GM21786 (cell line): ENCODE measurements around the gene CAMK4.
"Not testable (repeated sequence)": the region's sequence is repeated elsewhere in the genome, so short reads cannot be mapped to it uniquely, and the experiment has no call there.

ENCODE experiments used
- ATAC-seq: cut with Tn5 transposase; IDR thresholded peaks from one replicate; pipeline ENCODE4 v1.9.1; 2021; ENCODE audit not compliant: unreplicated experiment

CAMK4 gene

GRCh38 chr5:111375645-111376044, 151.5 kb downstream of the CAMK4 start:
- ATAC-seq = no peak

- ATAC-seq = no peak
Measured at GRCh38 chr5:111377306-111377705, 153.1 kb downstream of the CAMK4 start.

- no peak for ATAC-seq
Measured at GRCh38 chr5:111379391-111379816, 155.2 kb downstream of the CAMK4 start.

- no peak for ATAC-seq
Measured at GRCh38 chr5:111383288-111383970, 159.2 kb downstream of the CAMK4 start.

GRCh38 chr5:111384220-111384619, 160.0 kb downstream of the CAMK4 start:
- no peak for ATAC-seq

GRCh38 chr5:111385051-111385450, 160.9 kb downstream of the CAMK4 start:
- no peak for ATAC-seq

- ATAC-seq = no peak
Measured at GRCh38 chr5:111385970-111386831, 162.0 kb downstream of the CAMK4 start.

GRCh38 chr5:111386832-111387162, 162.6 kb downstream of the CAMK4 start:
- ATAC-seq = no peak

GRCh38 chr5:111387361-111387760, 163.2 kb downstream of the CAMK4 start:
- no peak for ATAC-seq

GRCh38 chr5:111389390-111390082, 165.4 kb downstream of the CAMK4 start:
- no peak for ATAC-seq

GRCh38 chr5:111392181-111392580, 168.0 kb downstream of the CAMK4 start:
- no peak for ATAC-seq

GRCh38 chr5:111394586-111394985, 170.4 kb downstream of the CAMK4 start:
- ATAC-seq = no peak

- no peak for ATAC-seq
Measured at GRCh38 chr5:111398013-111398412, 173.8 kb downstream of the CAMK4 start.

GRCh38 chr5:111399113-111399512, 174.9 kb downstream of the CAMK4 start:
- no peak for ATAC-seq

- ATAC-seq = no peak
Measured at GRCh38 chr5:111401906-111402305, 177.7 kb downstream of the CAMK4 start.

GRCh38 chr5:111404270-111404769, 180.1 kb downstream of the CAMK4 start:
- ATAC-seq = no peak

- ATAC-seq = no peak
Measured at GRCh38 chr5:111407562-111407961, 183.4 kb downstream of the CAMK4 start.

- no peak for ATAC-seq
Measured at GRCh38 chr5:111408817-111409216, 184.6 kb downstream of the CAMK4 start.

GRCh38 chr5:111409266-111409665, 185.1 kb downstream of the CAMK4 start:
- not testable (repeated sequence) for ATAC-seq

- ATAC-seq = not testable (repeated sequence)
Measured at GRCh38 chr5:111410067-111410466, 185.9 kb downstream of the CAMK4 start.

- ATAC-seq = no peak
Measured at GRCh38 chr5:111411301-111411700, 187.1 kb downstream of the CAMK4 start.

- no peak for ATAC-seq
Measured at GRCh38 chr5:111412593-111412992, 188.4 kb downstream of the CAMK4 start.
